ENCODE data around the gene PLD3.

DNA sequence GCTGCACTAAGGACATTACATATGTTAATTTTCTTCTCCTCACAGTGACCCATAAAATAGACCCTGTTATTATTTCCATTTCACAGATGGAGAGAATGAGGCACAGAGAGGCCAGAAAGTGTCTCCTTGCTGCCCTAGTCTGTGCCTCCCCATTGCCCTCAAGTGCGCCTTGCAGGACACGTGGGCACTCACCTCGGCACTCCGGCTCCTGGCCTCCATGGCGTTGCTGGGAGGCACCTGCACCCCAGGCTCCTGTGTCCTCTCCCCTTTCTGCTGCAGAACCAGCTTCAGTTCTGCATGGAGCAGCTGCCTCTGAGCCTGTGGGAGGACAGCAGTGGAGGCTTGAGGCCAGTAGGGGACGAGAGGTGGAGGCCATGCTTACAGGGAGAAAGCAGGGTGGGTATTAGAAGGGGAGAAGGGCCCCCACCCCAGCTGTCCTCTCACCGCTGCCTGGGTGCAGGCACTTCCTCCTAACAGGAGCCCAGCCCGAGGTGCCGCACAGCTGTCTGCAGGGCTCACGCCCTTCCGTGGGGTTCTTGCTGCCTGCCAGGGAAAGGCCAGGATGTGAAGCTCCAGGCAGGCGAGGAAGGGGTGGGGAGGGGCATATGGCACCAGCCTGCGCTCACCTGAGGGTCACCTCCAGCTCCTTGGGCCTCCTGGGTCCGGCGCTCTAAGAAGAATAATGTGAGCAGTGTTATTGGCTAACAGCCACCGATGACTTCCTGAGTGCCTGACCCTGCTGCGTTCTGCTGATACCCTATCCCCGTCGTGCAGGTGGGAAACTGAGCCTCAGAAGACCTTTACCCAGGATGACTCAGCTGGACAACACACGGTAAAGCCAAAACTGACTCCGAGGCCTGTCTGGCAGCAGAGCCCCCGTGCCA is 59.5 kb downstream of the PLD3 start:
- TF ChIP-seq EZH2 (IDR thresholded peaks at IDR 0.05; ENCODE audit: insufficient read depth, poor library complexity, severe bottlenecking), result no peak
- TF ChIP-seq EZH2phosphoT487 (IDR thresholded peaks at IDR 0.05; ENCODE audit: insufficient read depth, low read depth), result no peak
